IMR-90 (cell line): Measurements from ENCODE around the gene TTLL11. TPM values are rescaled to one million over a fixed set of nuclear protein-coding genes. Genes with fewer than 3 reads are reported as not detected.

Source experiments
- ATAC-seq: fragments of 200-7000 bp; cut with Tn5 transposase; 2 replicates; pipeline ENCODE4 v1.9.1; 2020; ENCODE audit warnings: low read depth, mild to moderate bottlenecking, moderate library complexity
- BruUV-seq: library from RNA; stranded (reverse); fragments of 400-500 nt; replicated peaks from 2 replicates; lab custom pipeline; 2021; lab: Mats Ljungman, UMichigan
- CTCF ChIA-PET: fragments of 300-600 bp; formaldehyde crosslinking; extraction: SDS; loops from one replicate; lab custom pipeline; 2021; ENCODE audit warnings: antibody characterized with exemption; lab: Yijun Ruan, JAX
- POLR2A ChIA-PET: fragments of 300-600 bp; sonication (Branson Sonifier 250); formaldehyde crosslinking; loops from one replicate; lab custom pipeline; 2022; ENCODE audit warnings: antibody characterized with exemption; ENCODE audit not compliant: unreplicated experiment; lab: Charles Lee
- DNase-seq: peaks from one replicate; pipeline ENCODE4 v3.0.0; 2013
- H2AFZ ChIP-seq: replicated peaks from 2 replicates; pipeline ENCODE3; 2013; ENCODE audit warnings: low read length, mild to moderate bottlenecking; ENCODE audit not compliant: poor library complexity
- H2AK5ac ChIP-seq: 2 replicates; pipeline ENCODE4 v1.6.1; 2013; ENCODE audit warnings: low read depth, low read length, inconsistent platforms
- H2AK9ac ChIP-seq: replicated peaks from 2 replicates; pipeline ENCODE3; 2013; ENCODE audit warnings: mild to moderate bottlenecking, low read depth, low read length, moderate library complexity; ENCODE audit not compliant: poor library complexity
- H2BK120ac ChIP-seq: 2 replicates; pipeline ENCODE4 v1.6.1; 2013; ENCODE audit warnings: low read depth, low read length, inconsistent platforms
- H2BK15ac ChIP-seq: 3 replicates; pipeline ENCODE4 v1.6.1; 2013; ENCODE audit warnings: low read depth, low read length, inconsistent platforms
- H2BK20ac ChIP-seq: 2 replicates; pipeline ENCODE4 v1.6.1; 2013; ENCODE audit warnings: low read depth, mild to moderate bottlenecking, inconsistent platforms, low read length, moderate library complexity
- H2BK5ac ChIP-seq: 2 replicates; pipeline ENCODE4 v1.6.1; 2013; ENCODE audit warnings: mild to moderate bottlenecking, low read depth, low read length, inconsistent platforms; ENCODE audit not compliant: poor library complexity, severe bottlenecking
- H3K14ac ChIP-seq: replicated peaks from 2 replicates; pipeline ENCODE4 v1.6.1; 2013; ENCODE audit warnings: low read depth, low read length, inconsistent platforms
- H3K18ac ChIP-seq: 2 replicates; pipeline ENCODE4 v1.6.1; 2013; ENCODE audit warnings: low read depth, low read length, control low read depth
- H3K23ac ChIP-seq: 2 replicates; pipeline ENCODE4 v1.6.1; 2013; ENCODE audit warnings: low read depth, low read length, inconsistent platforms
- H3K27ac ChIP-seq: 2 replicates; pipeline ENCODE4 v1.5.1; 2013; ENCODE audit warnings: mild to moderate bottlenecking, control low read depth, low read length; ENCODE audit not compliant: insufficient read depth
- H3K27me3 ChIP-seq: 2 replicates; pipeline ENCODE4 v1.6.1; 2013; ENCODE audit warnings: low read length; ENCODE audit not compliant: control insufficient read depth, insufficient read depth
- H3K36me3 ChIP-seq: 2 replicates; pipeline ENCODE4 v1.6.1; 2013; ENCODE audit warnings: low read length, mixed read lengths; ENCODE audit not compliant: control insufficient read depth, insufficient read depth
- H3K4ac ChIP-seq: 2 replicates; pipeline ENCODE4 v1.6.1; 2013; ENCODE audit warnings: low read depth, low read length, inconsistent platforms
- H3K4me1 ChIP-seq: 2 replicates; pipeline ENCODE4 v1.6.1; 2013; ENCODE audit warnings: low read length, mixed read lengths; ENCODE audit not compliant: control insufficient read depth, insufficient read depth
- H3K4me2 ChIP-seq: 2 replicates; pipeline ENCODE4 v1.6.1; 2013; ENCODE audit warnings: low read depth, mild to moderate bottlenecking, control low read depth, low read length, moderate library complexity
- H3K4me3 ChIP-seq: 2 replicates; pipeline ENCODE4 v1.5.1; 2013; ENCODE audit warnings: low read depth, mild to moderate bottlenecking, control low read depth, low read length, moderate library complexity; ENCODE audit not compliant: insufficient read depth
- H3K56ac ChIP-seq: 2 replicates; pipeline ENCODE4 v1.6.1; 2013; ENCODE audit warnings: low read length, inconsistent platforms; ENCODE audit not compliant: insufficient read depth; ENCODE audit errors: extremely low read depth
- H3K79me1 ChIP-seq, 2 experiments: 2 replicates each; pipeline ENCODE4 v1.6.1; 2013; ENCODE audit warnings: low read length in 2 of 2, inconsistent platforms in 1 of 2, low read depth in 1 of 2
- H3K9ac ChIP-seq: 2 replicates; pipeline ENCODE4 v1.6.1; 2013; ENCODE audit warnings: low read depth, low read length, control low read depth
- H3K9me1 ChIP-seq: 2 replicates; pipeline ENCODE4 v1.6.1; 2013; ENCODE audit warnings: low read length, inconsistent platforms; ENCODE audit not compliant: insufficient read depth
- H3K9me3 ChIP-seq: 2 replicates; pipeline ENCODE4 v1.6.1; 2013; ENCODE audit warnings: low read length; ENCODE audit not compliant: control insufficient read depth, insufficient read depth
- H4K20me1 ChIP-seq: 2 replicates; pipeline ENCODE4 v1.6.1; 2013; ENCODE audit warnings: low read length, inconsistent platforms; ENCODE audit not compliant: insufficient read depth
- H4K5ac ChIP-seq: 2 replicates; pipeline ENCODE4 v1.6.1; 2013; ENCODE audit warnings: mild to moderate bottlenecking, low read depth, low read length, control low read depth
- H4K8ac ChIP-seq, 2 experiments: 2 replicates each; pipeline ENCODE4 v1.6.1; 2013; ENCODE audit warnings: low read depth in 2 of 2, low read length in 2 of 2, control low read depth in 1 of 2, inconsistent platforms in 1 of 2
- H4K91ac ChIP-seq: 2 replicates; pipeline ENCODE4 v1.6.1; 2013; ENCODE audit warnings: low read depth, low read length, inconsistent platforms; ENCODE audit not compliant: insufficient read depth
- BHLHE40 ChIP-seq: fragments of 150-350 bp; IDR thresholded peaks from 2 replicates; pipeline ENCODE4 v1.6.1; 2016; ENCODE audit warnings: mild to moderate bottlenecking, low read depth, low read length
- CEBPB ChIP-seq: IDR thresholded peaks from 2 replicates; pipeline ENCODE4 v1.6.1; 2012; ENCODE audit warnings: low read depth, low read length, improper control_type of control experiment
- MAZ ChIP-seq: IDR thresholded peaks from 2 replicates; pipeline ENCODE4 v1.6.1; 2012; ENCODE audit warnings: low read depth, mild to moderate bottlenecking, low read length, improper control_type of control experiment, moderate library complexity, borderline replicate concordance
- MXI1 ChIP-seq: IDR thresholded peaks from 2 replicates; pipeline ENCODE4 v1.6.1; 2012; ENCODE audit warnings: low read depth, mild to moderate bottlenecking, low read length, moderate library complexity, borderline replicate concordance
- POLR2A ChIP-seq: IDR thresholded peaks from 2 replicates; pipeline ENCODE4 v1.6.1; 2012; ENCODE audit warnings: mild to moderate bottlenecking, low read depth, low read length
- RFX5 ChIP-seq: IDR thresholded peaks from 2 replicates; pipeline ENCODE4 v1.8.0; 2012; ENCODE audit warnings: low read depth, mild to moderate bottlenecking, low read length, moderate library complexity
- WGBS, 2 experiments: methylation state at CpG; one replicate each; pipeline versions ENCODE4 v1.1.5 to v1.1.7; 2013; ENCODE audit warnings: missing lambda C conversion rate in 2 of 2; ENCODE audit not compliant: insufficient read length in 1 of 2; ENCODE audit errors: extremely low coverage in 2 of 2; 5-methylcytosine and 5-hydroxymethylcytosine counted together
- dilution Hi-C: fragments of 300-500 bp; cut with HindIII; formaldehyde crosslinking; loops from one replicate; pipeline ENCODE4 v1.14.3; 2018; ENCODE audit warnings: low sequenced_read_pairs; ENCODE audit not compliant: unreplicated experiment
- in situ Hi-C: fragments of 300-500 bp; cut with MboI; formaldehyde crosslinking; loops from 3 replicates; pipeline ENCODE4 v1.14.3; 2019; ENCODE audit warnings: low sequenced_read_pairs, inconsistent platforms, mixed read lengths
- intact Hi-C: fragments of 100-400 bp; cut with micrococcal nuclease; formaldehyde crosslinking; loops from 2 replicates; pipeline ENCODE4 v1.10.0; 2022
- polyA plus RNA-seq, 3 experiments: library from polyadenylated mRNA; depleted of rRNA; stranded (reverse); fragments of >200 nt; gene quantifications; 2 replicates each; pipeline ENCODE4 v1.2.3, GENCODE V29; 2012; ENCODE audit warnings: low replicate concordance in 1 of 3
- total RNA-seq: library from RNA; depleted of rRNA; stranded (reverse); fragments of >200 nt; gene quantifications from 2 replicates; pipeline ENCODE4 v1.2.3, GENCODE V29; 2012
- TF ChIP-seq, protein P1 (sequence below): fragments of 150-350 bp; IDR thresholded peaks from 2 replicates; pipeline ENCODE4 v1.6.1; 2016; ENCODE audit warnings: low read depth, mild to moderate bottlenecking, low read length, moderate library complexity, borderline replicate concordance
- TF ChIP-seq, protein P2 (sequence below): conservative IDR thresholded peaks from 2 replicates; pipeline ENCODE4 v1.5.1; 2012; ENCODE audit warnings: mild to moderate bottlenecking, low read depth, low read length, improper control_type of control experiment
- TF ChIP-seq, protein P3 (sequence below): fragments of 150-350 bp; IDR thresholded peaks from 2 replicates; pipeline ENCODE4 v1.6.1; 2017; ENCODE audit warnings: mild to moderate bottlenecking, antibody characterized with exemption, low read length, low read depth

TTLL11 gene
- total and polyA plus RNA-seq, 2 of the 4 experiments (the other 2 are of a cell fraction): 2.0 to 4.6 TPM

DNA sequence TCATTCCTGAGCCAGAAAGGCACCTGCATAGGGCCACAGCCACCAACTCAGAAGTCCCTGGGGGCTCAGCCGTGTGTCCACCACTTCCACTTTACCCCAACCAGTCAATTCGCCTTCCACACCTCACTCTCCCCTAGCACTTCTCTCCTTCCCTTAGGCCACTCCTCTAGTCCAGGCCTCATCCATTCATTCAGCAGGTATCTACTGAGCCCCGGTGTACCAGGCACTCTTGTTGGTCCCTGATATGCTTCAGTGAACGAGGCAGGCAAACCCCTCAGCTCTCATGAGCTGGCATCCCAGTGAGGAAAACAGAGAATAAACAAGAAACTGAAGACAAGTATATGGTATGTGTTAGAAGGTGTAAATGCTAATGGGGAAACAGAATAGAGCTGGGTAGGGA is 37.7 kb upstream of the TTLL11 start:
- Histone ChIP-seq H3K14ac (no peak overlapping the region), H2BK120ac (no peak overlapping the region), H2BK20ac (no peak overlapping the region), H3K56ac (no peak overlapping the region), H2BK15ac (no peak overlapping the region), H3K4me1 (peaks cover 11% of the 10 kb centered on the region), H3K27me3 (peaks cover 4% of the 10 kb centered on the region; the same call in 1 of the 2 replicates), H3K9me1 (peaks cover 9% of the 10 kb centered on the region), H3K9ac (no peak overlapping the region), H3K9me3 (no peaks in the 10 kb centered on the region), H2AK9ac (no peak overlapping the region), H3K18ac (no peak overlapping the region), H4K5ac (no peak overlapping the region), H3K4me3 (no peak overlapping the region), H4K8ac (no peak overlapping the region), H3K27ac (no peak overlapping the region), H2BK5ac (no peak overlapping the region), H3K4ac (no peak overlapping the region), H3K23ac (no peak overlapping the region), H3K4me2 (no peak overlapping the region), H2AK5ac (no peak overlapping the region), H3K36me3 (no peaks in the 10 kb centered on the region), H3K79me1 (no peaks in the 10 kb centered on the region), H4K91ac (no peak overlapping the region), H4K20me1 (no peaks in the 10 kb centered on the region), H2AFZ (no peak overlapping the region)
- dilution Hi-C loops: no loop called here
- DNase-seq (no peak), ATAC-seq (no peak)
- intact Hi-C loops: no loop called here
- in situ Hi-C loops: no loop called here
- TF ChIP-seq, protein P1, sequence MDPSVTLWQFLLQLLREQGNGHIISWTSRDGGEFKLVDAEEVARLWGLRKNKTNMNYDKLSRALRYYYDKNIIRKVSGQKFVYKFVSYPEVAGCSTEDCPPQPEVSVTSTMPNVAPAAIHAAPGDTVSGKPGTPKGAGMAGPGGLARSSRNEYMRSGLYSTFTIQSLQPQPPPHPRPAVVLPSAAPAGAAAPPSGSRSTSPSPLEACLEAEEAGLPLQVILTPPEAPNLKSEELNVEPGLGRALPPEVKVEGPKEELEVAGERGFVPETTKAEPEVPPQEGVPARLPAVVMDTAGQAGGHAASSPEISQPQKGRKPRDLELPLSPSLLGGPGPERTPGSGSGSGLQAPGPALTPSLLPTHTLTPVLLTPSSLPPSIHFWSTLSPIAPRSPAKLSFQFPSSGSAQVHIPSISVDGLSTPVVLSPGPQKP: no peak
- TF ChIP-seq CEBPB (no peak), MAZ (no peak), RFX5 (no peak), MXI1 (no peak), BHLHE40 (no peak), POLR2A (no peak)
- TF ChIP-seq, protein P2, sequence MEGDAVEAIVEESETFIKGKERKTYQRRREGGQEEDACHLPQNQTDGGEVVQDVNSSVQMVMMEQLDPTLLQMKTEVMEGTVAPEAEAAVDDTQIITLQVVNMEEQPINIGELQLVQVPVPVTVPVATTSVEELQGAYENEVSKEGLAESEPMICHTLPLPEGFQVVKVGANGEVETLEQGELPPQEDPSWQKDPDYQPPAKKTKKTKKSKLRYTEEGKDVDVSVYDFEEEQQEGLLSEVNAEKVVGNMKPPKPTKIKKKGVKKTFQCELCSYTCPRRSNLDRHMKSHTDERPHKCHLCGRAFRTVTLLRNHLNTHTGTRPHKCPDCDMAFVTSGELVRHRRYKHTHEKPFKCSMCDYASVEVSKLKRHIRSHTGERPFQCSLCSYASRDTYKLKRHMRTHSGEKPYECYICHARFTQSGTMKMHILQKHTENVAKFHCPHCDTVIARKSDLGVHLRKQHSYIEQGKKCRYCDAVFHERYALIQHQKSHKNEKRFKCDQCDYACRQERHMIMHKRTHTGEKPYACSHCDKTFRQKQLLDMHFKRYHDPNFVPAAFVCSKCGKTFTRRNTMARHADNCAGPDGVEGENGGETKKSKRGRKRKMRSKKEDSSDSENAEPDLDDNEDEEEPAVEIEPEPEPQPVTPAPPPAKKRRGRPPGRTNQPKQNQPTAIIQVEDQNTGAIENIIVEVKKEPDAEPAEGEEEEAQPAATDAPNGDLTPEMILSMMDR: no peak
- TF ChIP-seq, protein P3, sequence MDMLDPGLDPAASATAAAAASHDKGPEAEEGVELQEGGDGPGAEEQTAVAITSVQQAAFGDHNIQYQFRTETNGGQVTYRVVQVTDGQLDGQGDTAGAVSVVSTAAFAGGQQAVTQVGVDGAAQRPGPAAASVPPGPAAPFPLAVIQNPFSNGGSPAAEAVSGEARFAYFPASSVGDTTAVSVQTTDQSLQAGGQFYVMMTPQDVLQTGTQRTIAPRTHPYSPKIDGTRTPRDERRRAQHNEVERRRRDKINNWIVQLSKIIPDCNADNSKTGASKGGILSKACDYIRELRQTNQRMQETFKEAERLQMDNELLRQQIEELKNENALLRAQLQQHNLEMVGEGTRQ: no peak
- BruUV-seq: no TSS peak
- CTCF ChIA-PET: no interaction called here
- POLR2A ChIA-PET: no interaction called here
- no CpG with 5 or more reads among the region's 4 CpGs for WGBS, 2 experiments
